H9 (cell line): ENCODE measurements around the gene VPS13C. TPM values are rescaled to one million over a fixed set of nuclear protein-coding genes. Genes with fewer than 3 reads are reported as not detected.

Source experiments
- DNase-seq: peaks from one replicate; pipeline ENCODE4 v3.0.0-alpha.2; 2017
- H2AFZ ChIP-seq: one replicate; pipeline ENCODE4 v1.6.1; 2013; ENCODE audit warnings: mild to moderate bottlenecking, low read length, control low read depth, moderate library complexity
- H2AK5ac ChIP-seq: 2 replicates; pipeline ENCODE4 v1.6.1; 2013; ENCODE audit warnings: low read length, control low read depth, mixed read lengths; ENCODE audit not compliant: insufficient read length
- H2BK120ac ChIP-seq: one replicate; pipeline ENCODE4 v1.6.1; 2013; ENCODE audit warnings: low read depth, mild to moderate bottlenecking, low read length, control low read depth, inconsistent platforms; ENCODE audit not compliant: poor library complexity, severe bottlenecking
- H2BK12ac ChIP-seq: 2 replicates; pipeline ENCODE4 v1.6.1; 2013; ENCODE audit warnings: low read length, control low read depth, mixed read lengths, low read depth; ENCODE audit not compliant: insufficient read length
- H2BK15ac ChIP-seq: 2 replicates; pipeline ENCODE4 v1.6.1; 2013; ENCODE audit warnings: low read depth, low read length, control low read depth
- H2BK20ac ChIP-seq: one replicate; pipeline ENCODE4 v1.6.1; 2013; ENCODE audit warnings: low read depth, mild to moderate bottlenecking, low read length, control low read depth, inconsistent platforms; ENCODE audit not compliant: poor library complexity, severe bottlenecking
- H2BK5ac ChIP-seq: 2 replicates; pipeline ENCODE4 v1.6.1; 2013; ENCODE audit warnings: low read length, control low read depth, mixed read lengths; ENCODE audit not compliant: insufficient read length
- H3K14ac ChIP-seq: 2 replicates; pipeline ENCODE4 v1.6.1; 2013; ENCODE audit warnings: low read length, control low read depth; ENCODE audit not compliant: insufficient read depth
- H3K18ac ChIP-seq: 2 replicates; pipeline ENCODE4 v1.6.1; 2013; ENCODE audit warnings: low read depth, mild to moderate bottlenecking, mixed read lengths, low read length, control low read depth; ENCODE audit not compliant: insufficient read length
- H3K23ac ChIP-seq: 2 replicates; pipeline ENCODE4 v1.6.1; 2013; ENCODE audit warnings: low read length, control low read depth, mixed read lengths, low read depth; ENCODE audit not compliant: insufficient read length
- H3K23me2 ChIP-seq: 2 replicates; pipeline ENCODE4 v1.6.1; 2013; ENCODE audit warnings: low read depth, mild to moderate bottlenecking, mixed read lengths, low read length, control low read depth; ENCODE audit not compliant: insufficient read length, poor library complexity, severe bottlenecking
- H3K27ac ChIP-seq: 2 replicates; pipeline ENCODE4 v1.5.1; 2013; ENCODE audit warnings: low read length, control low read depth, mixed read lengths, low read depth; ENCODE audit not compliant: insufficient read length
- H3K27me3 ChIP-seq: 2 replicates; pipeline ENCODE4 v1.6.1; 2013; ENCODE audit warnings: low read length, control low read depth, inconsistent platforms; ENCODE audit not compliant: insufficient read depth
- H3K4ac ChIP-seq: 2 replicates; pipeline ENCODE4 v1.6.1; 2013; ENCODE audit warnings: low read depth, mild to moderate bottlenecking, control low read depth, inconsistent platforms, low read length, moderate library complexity
- H3K4me1 ChIP-seq: 2 replicates; pipeline ENCODE4 v1.6.1; 2013; ENCODE audit warnings: low read length, control low read depth, inconsistent platforms; ENCODE audit not compliant: insufficient read depth
- H3K4me2 ChIP-seq: 2 replicates; pipeline ENCODE4 v1.6.1; 2013; ENCODE audit warnings: low read length, control low read depth, mixed read lengths; ENCODE audit not compliant: insufficient read length, insufficient read depth
- H3K56ac ChIP-seq: 2 replicates; pipeline ENCODE4 v1.6.1; 2013; ENCODE audit warnings: low read depth, mild to moderate bottlenecking, mixed read lengths, low read length, control low read depth; ENCODE audit not compliant: insufficient read length
- H3K79me1 ChIP-seq: 2 replicates; pipeline ENCODE4 v1.6.1; 2013; ENCODE audit warnings: low read depth, mild to moderate bottlenecking, moderate library complexity, low read length, control low read depth, inconsistent platforms; ENCODE audit not compliant: insufficient read depth, poor library complexity, severe bottlenecking
- H3K79me2 ChIP-seq: 2 replicates; pipeline ENCODE4 v1.6.1; 2013; ENCODE audit warnings: low read length, control low read depth, inconsistent platforms; ENCODE audit not compliant: insufficient read depth
- H3K9ac ChIP-seq: 2 replicates; pipeline ENCODE4 v1.6.1; 2013; ENCODE audit warnings: low read length, control low read depth, mixed read lengths; ENCODE audit not compliant: insufficient read length; ENCODE audit errors: extremely low read depth
- H3K9me3 ChIP-seq: one replicate; pipeline ENCODE4 v1.6.1; 2013; ENCODE audit warnings: low read depth, low read length, inconsistent platforms; ENCODE audit not compliant: control insufficient read depth
- H3T11ph ChIP-seq: one replicate; pipeline ENCODE4 v1.6.1; 2013; ENCODE audit warnings: mild to moderate bottlenecking, low read length, control low read depth, inconsistent platforms
- H4K20me1 ChIP-seq: one replicate; pipeline ENCODE4 v1.6.1; 2013; ENCODE audit not compliant: control insufficient read depth, insufficient read length, insufficient read depth
- H4K5ac ChIP-seq: 2 replicates; pipeline ENCODE4 v1.6.1; 2013; ENCODE audit warnings: low read depth, mild to moderate bottlenecking, mixed read lengths, low read length, control low read depth; ENCODE audit not compliant: insufficient read length
- H4K8ac ChIP-seq: replicated peaks from 2 replicates; pipeline ENCODE4 v1.6.1; 2013; ENCODE audit warnings: low read length, control low read depth, mixed read lengths, low read depth; ENCODE audit not compliant: insufficient read length
- H4K91ac ChIP-seq: 2 replicates; pipeline ENCODE4 v1.6.1; 2013; ENCODE audit warnings: low read depth, mild to moderate bottlenecking, moderate library complexity, mixed read lengths, low read length, control low read depth; ENCODE audit not compliant: insufficient read length
- H3K27ac Mint-ChIP-seq, 3 experiments: 2 replicates in 2 of 3; 3 replicates in 1 of 3; pipeline ENCODE4 v1.8.0; 2020 to 2021; ENCODE audit warnings: mixed read lengths in 3 of 3, mild to moderate bottlenecking in 1 of 3, moderate library complexity in 1 of 3
- H3K27me3 Mint-ChIP-seq: 2 replicates; pipeline ENCODE4 v1.8.0; 2021; ENCODE audit warnings: low read depth, mild to moderate bottlenecking, moderate library complexity, mixed read lengths
- H3K36me3 Mint-ChIP-seq, 3 experiments: 2 replicates in 2 of 3; 3 replicates in 1 of 3; pipeline ENCODE4 v1.8.0; 2020 to 2021; ENCODE audit warnings: low read depth in 3 of 3, mixed read lengths in 3 of 3; ENCODE audit not compliant: insufficient read depth in 1 of 3
- H3K4me1 Mint-ChIP-seq, 2 experiments: 2 replicates each; pipeline ENCODE4 v1.8.0; 2020; ENCODE audit warnings: mixed read lengths in 2 of 2
- H3K4me3 Mint-ChIP-seq, 2 experiments: 2 replicates in 1 of 2; 3 replicates in 1 of 2; pipeline ENCODE4 v1.8.0; 2020 to 2021; ENCODE audit warnings: mild to moderate bottlenecking in 2 of 2, mixed read lengths in 2 of 2, moderate library complexity in 1 of 2
- H3K9me3 Mint-ChIP-seq, 2 experiments: 2 replicates in 1 of 2; 3 replicates in 1 of 2; pipeline ENCODE4 v1.8.0; 2020; ENCODE audit warnings: mild to moderate bottlenecking in 2 of 2, mixed read lengths in 2 of 2, moderate library complexity in 1 of 2
- CTCF ChIP-seq: fragments of 200-600 bp; sonication (generic); conservative IDR thresholded peaks from 3 replicates; pipeline ENCODE4 v1.8.0; 2021; ENCODE audit warnings: antibody characterized with exemption, mild to moderate bottlenecking
- WGBS: extraction: QIAGEN DNeasy Blood & Tissue Kit; methylation state at CpG from one replicate; pipeline ENCODE4 v1.1.7; 2013; ENCODE audit warnings: missing lambda C conversion rate, low lambda C conversion rate, mixed read lengths; ENCODE audit not compliant: insufficient read length; ENCODE audit errors: extremely low coverage; 5-methylcytosine and 5-hydroxymethylcytosine counted together
- total RNA-seq: library from RNA; stranded (reverse); gene quantifications from 2 replicates; pipeline ENCODE4 v1.2.1, GENCODE V29; 2021

VPS13C gene
- total RNA-seq, 1 experiment from 2014 or later = 14.2 TPM

- WGBS = no CpG with 5 or more reads among the region's 2 CpGs
- no peak overlapping the region for H3K23ac ChIP-seq
These were observed 241.4 kb downstream of the VPS13C start for GRCh38 chr15:61818801-61819200.

More at GRCh38 chr15:61818801-61819200, 241.4 kb downstream of the VPS13C start:
- Histone ChIP-seq H3K4me1 (no peaks in the 10 kb centered on the region; the same call in 1 of the 2 replicates), H4K91ac (no peak overlapping the region), H3K9ac (no peak overlapping the region), H3K23me2 (no peaks in the 10 kb centered on the region), H3K27me3 (no peaks in the 10 kb centered on the region), H3K18ac (no peak overlapping the region), H2BK20ac (no peak overlapping the region), H3K4me2 (no peak overlapping the region), H2BK5ac (no peak overlapping the region), H3K9me3 (no peaks in the 10 kb centered on the region), H2AK5ac (no peak overlapping the region), H2BK15ac (no peak overlapping the region), H3K27ac (no peak overlapping the region), H2BK120ac (no peak overlapping the region), H3K56ac (no peak overlapping the region), H4K8ac (no peak overlapping the region), H2BK12ac (no peak overlapping the region), H3K79me1 (no peaks in the 10 kb centered on the region), H3K14ac (no peak overlapping the region), H4K20me1 (no peaks in the 10 kb centered on the region), H3K79me2 (no peaks in the 10 kb centered on the region), H3T11ph (no peak overlapping the region), H4K5ac (no peak overlapping the region), H3K4ac (no peak overlapping the region), H2AFZ (no peak overlapping the region)
- Mint-ChIP-seq H3K9me3 (no peaks in the 10 kb centered on the region), H3K27me3 (peaks cover 3% of the 10 kb centered on the region; the same call in 1 of the 2 replicates), H3K4me1 (peaks cover 14 to 17% of the 10 kb centered on the region in 2 experiments), H3K36me3 (no peaks in the 10 kb centered on the region), H3K27ac (no peak overlapping the region), H3K4me3 (no peak overlapping the region)
- TF ChIP-seq CTCF = no peak
- DNase-seq = no peak
